Measurements from ENCODE around the gene GPRC5A.

DNA sequence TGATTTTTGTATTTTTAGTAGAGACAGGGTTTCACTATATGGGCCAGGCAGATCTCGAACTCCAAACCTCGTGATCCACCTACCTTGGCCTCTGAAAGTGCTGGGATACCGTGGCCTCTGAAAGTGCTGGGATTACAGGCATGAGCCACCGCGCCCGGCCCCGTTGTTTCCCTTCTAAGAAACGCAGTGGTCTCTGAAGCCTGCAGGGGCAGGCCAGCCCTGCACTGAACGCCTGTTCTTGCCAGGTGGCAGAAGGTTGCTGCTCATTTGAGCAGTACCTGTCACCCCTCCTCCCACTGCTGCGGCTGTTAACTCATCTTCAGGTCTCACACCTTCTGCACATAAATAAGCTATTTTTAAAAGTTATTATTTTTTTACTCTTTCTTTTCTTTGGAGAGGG is 24.3 kb downstream of the GPRC5A start:
- TF ChIP-seq, protein P1, sequence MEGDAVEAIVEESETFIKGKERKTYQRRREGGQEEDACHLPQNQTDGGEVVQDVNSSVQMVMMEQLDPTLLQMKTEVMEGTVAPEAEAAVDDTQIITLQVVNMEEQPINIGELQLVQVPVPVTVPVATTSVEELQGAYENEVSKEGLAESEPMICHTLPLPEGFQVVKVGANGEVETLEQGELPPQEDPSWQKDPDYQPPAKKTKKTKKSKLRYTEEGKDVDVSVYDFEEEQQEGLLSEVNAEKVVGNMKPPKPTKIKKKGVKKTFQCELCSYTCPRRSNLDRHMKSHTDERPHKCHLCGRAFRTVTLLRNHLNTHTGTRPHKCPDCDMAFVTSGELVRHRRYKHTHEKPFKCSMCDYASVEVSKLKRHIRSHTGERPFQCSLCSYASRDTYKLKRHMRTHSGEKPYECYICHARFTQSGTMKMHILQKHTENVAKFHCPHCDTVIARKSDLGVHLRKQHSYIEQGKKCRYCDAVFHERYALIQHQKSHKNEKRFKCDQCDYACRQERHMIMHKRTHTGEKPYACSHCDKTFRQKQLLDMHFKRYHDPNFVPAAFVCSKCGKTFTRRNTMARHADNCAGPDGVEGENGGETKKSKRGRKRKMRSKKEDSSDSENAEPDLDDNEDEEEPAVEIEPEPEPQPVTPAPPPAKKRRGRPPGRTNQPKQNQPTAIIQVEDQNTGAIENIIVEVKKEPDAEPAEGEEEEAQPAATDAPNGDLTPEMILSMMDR (IDR thresholded peaks at IDR 0.05; ENCODE audit: extremely low read depth in 1 of 2, insufficient read depth in 1 of 2, low read depth in 1 of 2, low read length in 2 of 2) = no peak
- no peak for TF ChIP-seq GATA2 (IDR thresholded peaks at IDR 0.05; ENCODE audit: insufficient read depth, insufficient read length, low read depth, low read length)
- TF ChIP-seq MYC (IDR thresholded peaks at IDR 0.05; ENCODE audit: low read depth, low read length) = no peak
- no peak for TF ChIP-seq EZH2 (IDR thresholded peaks at IDR 0.05; ENCODE audit: borderline replicate concordance, low read depth, low read length, severe bottlenecking)
- TF ChIP-seq JUN (IDR thresholded peaks at IDR 0.05; ENCODE audit: borderline replicate concordance, insufficient read depth, insufficient read length, low read depth) = no peak
- TF ChIP-seq POLR2AphosphoS5 (IDR thresholded peaks at IDR 0.05; ENCODE audit: insufficient read depth, low read depth, low read length) = no peak
- TF ChIP-seq POLR2A (IDR thresholded peaks at IDR 0.05; ENCODE audit: low read depth, low read length) = no peak
- TF ChIP-seq, protein P2, sequence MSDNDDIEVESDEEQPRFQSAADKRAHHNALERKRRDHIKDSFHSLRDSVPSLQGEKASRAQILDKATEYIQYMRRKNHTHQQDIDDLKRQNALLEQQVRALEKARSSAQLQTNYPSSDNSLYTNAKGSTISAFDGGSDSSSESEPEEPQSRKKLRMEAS (IDR thresholded peaks at IDR 0.05; ENCODE audit: insufficient read depth, insufficient read length) = no peak
- TF ChIP-seq FOS (IDR thresholded peaks at IDR 0.05; ENCODE audit: borderline replicate concordance, insufficient read depth, low read length) = no peak
